ENCODE results near the gene OR4A15. TPM values are rescaled to one million over a fixed set of nuclear protein-coding genes. Genes with fewer than 3 reads are reported as not detected.

OR4A15 gene
- not detected for total RNA-seq
- polyA plus RNA-seq (ENCODE audit: insufficient read depth in 1 of 8, insufficient read length in 8 of 8, low replicate concordance in 1 of 8) = not detected
- long read RNA-seq, donor 1 = 0 reads
- long read RNA-seq, donor 2 = 0 reads
- long read RNA-seq, donor 3 = 0 reads
- long read RNA-seq, donor 4 = 0 reads
- long read RNA-seq, donor 5 = 0 reads
- long read RNA-seq, donor 6 = 0 reads
- long read RNA-seq, donor 7 = 0 reads
- long read RNA-seq, donor 8 = 0 reads
- long read RNA-seq, donor 9 = 0 reads
- long read RNA-seq, donor 10 = 0 reads
- long read RNA-seq, donor 11 = 0 reads

- DNase-seq = no peak
- H3K4me1 ChIP-seq (ENCODE audit: control insufficient read depth, insufficient read depth, low read length) = no peaks in the 10 kb centered on the region
- WGBS (ENCODE audit: insufficient coverage) = no CpG with 5 or more reads among the region's 4 CpGs
- H3K9me3 ChIP-seq (replicated peaks; ENCODE audit: control insufficient read depth, low read depth, low read length) = peaks cover 23% of the 10 kb centered on the region
- no peak within 1 kb of the TSS for H3K4me3 ChIP-seq (ENCODE audit: low read length)
- H3K36me3 ChIP-seq (ENCODE audit: control insufficient read depth, insufficient read depth, low read length) = no peaks in the 10 kb centered on the region
- no peak within 1 kb of the TSS for H3K27ac ChIP-seq (ENCODE audit: low read length)
- H3K27me3 ChIP-seq (ENCODE audit: control insufficient read depth, insufficient read depth, low read length) = no peaks in the 10 kb centered on the region
These were observed at the start of gene OR4A15 for GRCh38 chr11:55367674-55368073. OR4A15 (plus strand) TSS chr11:55367974; CDS start chr11:55367974, 0 bp downstream.

GRCh38 chr11:55324500-55324899 lies 43.3 kb upstream of the OR4A15 start:
- H3K36me3 ChIP-seq (ENCODE audit: control insufficient read depth, insufficient read depth, low read length) = no peaks in the 10 kb centered on the region
- no peak overlapping the region for H3K27ac ChIP-seq (ENCODE audit: low read length)
- no peak overlapping the region for H3K4me3 ChIP-seq (ENCODE audit: low read length)
- H3K4me1 ChIP-seq (ENCODE audit: control insufficient read depth, insufficient read depth, low read length) = no peaks in the 10 kb centered on the region
- DNase-seq = no peak
- H3K9me3 ChIP-seq (replicated peaks; ENCODE audit: control insufficient read depth, low read depth, low read length) = peaks cover 10% of the 10 kb centered on the region
- no CpG with 5 or more reads among the region's 1 CpG for WGBS (ENCODE audit: insufficient coverage)
- no peaks in the 10 kb centered on the region for H3K27me3 ChIP-seq (ENCODE audit: control insufficient read depth, insufficient read depth, low read length)

GRCh38 chr11:55342901-55343300 lies 24.9 kb upstream of the OR4A15 start, which contains the start of gene OR4A16:
OR4A16 (plus strand) TSS chr11:55343201; CDS start chr11:55343201, 0 bp downstream.
- no peaks in the 10 kb centered on the region for H3K36me3 ChIP-seq (ENCODE audit: control insufficient read depth, insufficient read depth, low read length)
- WGBS (ENCODE audit: insufficient coverage) = no CpG with 5 or more reads among the region's 3 CpGs
- DNase-seq = no peak

GRCh38 chr11:55345306-55345705 lies 22.5 kb upstream of the OR4A15 start:
- Histone ChIP-seq H3K27me3 (ENCODE audit: control insufficient read depth, insufficient read depth, low read length) (no peaks in the 10 kb centered on the region), H3K27ac (ENCODE audit: low read length) (no peak overlapping the region), H3K9me3 (replicated peaks; ENCODE audit: control insufficient read depth, low read depth, low read length) (peaks cover 11% of the 10 kb centered on the region), H3K4me1 (ENCODE audit: control insufficient read depth, insufficient read depth, low read length) (no peaks in the 10 kb centered on the region), H3K36me3 (ENCODE audit: control insufficient read depth, insufficient read depth, low read length) (no peaks in the 10 kb centered on the region), H3K4me3 (ENCODE audit: low read length) (no peak overlapping the region)
- WGBS (ENCODE audit: insufficient coverage) = no CpG with 5 or more reads among the region's 1 CpG
- no peak for DNase-seq

More at GRCh38 chr11:55342901-55343300, 24.9 kb upstream of the OR4A15 start, which contains the start of gene OR4A16:
- H3K27ac ChIP-seq (ENCODE audit: low read length) = no peak within 1 kb of the TSS
- no peaks in the 10 kb centered on the region for H3K4me1 ChIP-seq (ENCODE audit: control insufficient read depth, insufficient read depth, low read length)
- no peaks in the 10 kb centered on the region for H3K27me3 ChIP-seq (ENCODE audit: control insufficient read depth, insufficient read depth, low read length)
- H3K4me3 ChIP-seq (ENCODE audit: low read length) = no peak within 1 kb of the TSS
- peaks cover 12% of the 10 kb centered on the region for H3K9me3 ChIP-seq (replicated peaks; ENCODE audit: control insufficient read depth, low read depth, low read length)

- 5% methylated on average over 1 of the region's 1 CpG for WGBS (ENCODE audit: insufficient coverage)
- H3K4me1 ChIP-seq (ENCODE audit: control insufficient read depth, insufficient read depth, low read length) = no peaks in the 10 kb centered on the region
- no peaks in the 10 kb centered on the region for H3K27me3 ChIP-seq (ENCODE audit: control insufficient read depth, insufficient read depth, low read length)
- H3K4me3 ChIP-seq (ENCODE audit: low read length) = no peak overlapping the region
- peaks cover 2% of the 10 kb centered on the region for H3K9me3 ChIP-seq (replicated peaks; ENCODE audit: control insufficient read depth, low read depth, low read length)
- no peaks in the 10 kb centered on the region for H3K36me3 ChIP-seq (ENCODE audit: control insufficient read depth, insufficient read depth, low read length)
- no peak overlapping the region for H3K27ac ChIP-seq (ENCODE audit: low read length)
- DNase-seq = no peak
These were observed 18.7 kb upstream of the OR4A15 start for GRCh38 chr11:55349032-55349431.

- no CpG with 5 or more reads among the region's 1 CpG for WGBS (ENCODE audit: insufficient coverage)
- Histone ChIP-seq H3K9me3 (replicated peaks; ENCODE audit: control insufficient read depth, low read depth, low read length) (peaks cover 25% of the 10 kb centered on the region), H3K27me3 (ENCODE audit: control insufficient read depth, insufficient read depth, low read length) (no peaks in the 10 kb centered on the region), H3K27ac (ENCODE audit: low read length) (no peak overlapping the region), H3K4me1 (ENCODE audit: control insufficient read depth, insufficient read depth, low read length) (no peaks in the 10 kb centered on the region), H3K36me3 (ENCODE audit: control insufficient read depth, insufficient read depth, low read length) (no peaks in the 10 kb centered on the region), H3K4me3 (ENCODE audit: low read length) (no peak overlapping the region)
- DNase-seq = no peak
These were observed 10.1 kb upstream of the OR4A15 start for GRCh38 chr11:55357560-55358184.

- Histone ChIP-seq H3K9me3 (replicated peaks; ENCODE audit: control insufficient read depth, low read depth, low read length) (peaks cover 17% of the 10 kb centered on the region), H3K27me3 (ENCODE audit: control insufficient read depth, insufficient read depth, low read length) (no peaks in the 10 kb centered on the region), H3K4me3 (ENCODE audit: low read length) (no peak overlapping the region), H3K4me1 (ENCODE audit: control insufficient read depth, insufficient read depth, low read length) (no peaks in the 10 kb centered on the region), H3K36me3 (ENCODE audit: control insufficient read depth, insufficient read depth, low read length) (no peaks in the 10 kb centered on the region), H3K27ac (ENCODE audit: low read length) (no peak overlapping the region)
- no peak for DNase-seq
- no CpG with 5 or more reads among the region's 1 CpG for WGBS (ENCODE audit: insufficient coverage)
These were observed 33.2 kb downstream of the OR4A15 start for GRCh38 chr11:55401011-55401410.

Other genes starting within 250 kb of the OR4A15 start
- not detected for gene TRIM48, start 105.8 kb upstream of the OR4A15 start, total RNA-seq
- gene TRIM48, start 105.8 kb upstream of the OR4A15 start, polyA plus RNA-seq (ENCODE audit: insufficient read depth in 1 of 8, insufficient read length in 8 of 8, low replicate concordance in 1 of 8) = not detected
- gene OR4A16, start 24.8 kb upstream of the OR4A15 start, total RNA-seq = not detected
- not detected for gene OR4A16, start 24.8 kb upstream of the OR4A15 start, polyA plus RNA-seq (ENCODE audit: insufficient read depth in 1 of 8, insufficient read length in 8 of 8, low replicate concordance in 1 of 8)
- gene OR4C15, start 186.5 kb downstream of the OR4A15 start, total RNA-seq = not detected
- gene OR4C15, start 186.5 kb downstream of the OR4A15 start, polyA plus RNA-seq (ENCODE audit: insufficient read depth in 1 of 8, insufficient read length in 8 of 8, low replicate concordance in 1 of 8) = not detected
- gene OR4C16, start 204.2 kb downstream of the OR4A15 start, total RNA-seq = not detected
- not detected for gene OR4C16, start 204.2 kb downstream of the OR4A15 start, polyA plus RNA-seq (ENCODE audit: insufficient read depth in 1 of 8, insufficient read length in 8 of 8, low replicate concordance in 1 of 8)
- not detected for gene OR4C11, start 239.7 kb downstream of the OR4A15 start, total RNA-seq
- under 1 TPM in 1 of 8 donors, not detected in 7; 0.10 TPM for gene OR4C11, start 239.7 kb downstream of the OR4A15 start, polyA plus RNA-seq (ENCODE audit: insufficient read depth in 1 of 8, insufficient read length in 8 of 8, low replicate concordance in 1 of 8)